Pons (tissue), 1 donor: ENCODE data around the gene MICU1.
"Not testable (repeated sequence)": the region's sequence is repeated elsewhere in the genome, so short reads cannot be mapped to it uniquely, and the experiment has no call there.

Source experiments
- DNase-seq: peaks from one replicate; pipeline ENCODE4 v3.0.0-alpha.2; 2016; ENCODE audit warnings: low spot score

Gene MICU1

GRCh38 chr10:72326665-72327603, 298.9 kb downstream of the MICU1 start:
- not testable (repeated sequence) for DNase-seq

- DNase-seq: peak; percentile 77
Observed at GRCh38 chr10:72325243-72326175, 300.4 kb downstream of the MICU1 start.

GRCh38 chr10:72323771-72324191, 302.1 kb downstream of the MICU1 start:
- DNase-seq: no peak

GRCh38 chr10:72323108-72323749, 302.6 kb downstream of the MICU1 start:
- DNase-seq: no peak

DNA sequence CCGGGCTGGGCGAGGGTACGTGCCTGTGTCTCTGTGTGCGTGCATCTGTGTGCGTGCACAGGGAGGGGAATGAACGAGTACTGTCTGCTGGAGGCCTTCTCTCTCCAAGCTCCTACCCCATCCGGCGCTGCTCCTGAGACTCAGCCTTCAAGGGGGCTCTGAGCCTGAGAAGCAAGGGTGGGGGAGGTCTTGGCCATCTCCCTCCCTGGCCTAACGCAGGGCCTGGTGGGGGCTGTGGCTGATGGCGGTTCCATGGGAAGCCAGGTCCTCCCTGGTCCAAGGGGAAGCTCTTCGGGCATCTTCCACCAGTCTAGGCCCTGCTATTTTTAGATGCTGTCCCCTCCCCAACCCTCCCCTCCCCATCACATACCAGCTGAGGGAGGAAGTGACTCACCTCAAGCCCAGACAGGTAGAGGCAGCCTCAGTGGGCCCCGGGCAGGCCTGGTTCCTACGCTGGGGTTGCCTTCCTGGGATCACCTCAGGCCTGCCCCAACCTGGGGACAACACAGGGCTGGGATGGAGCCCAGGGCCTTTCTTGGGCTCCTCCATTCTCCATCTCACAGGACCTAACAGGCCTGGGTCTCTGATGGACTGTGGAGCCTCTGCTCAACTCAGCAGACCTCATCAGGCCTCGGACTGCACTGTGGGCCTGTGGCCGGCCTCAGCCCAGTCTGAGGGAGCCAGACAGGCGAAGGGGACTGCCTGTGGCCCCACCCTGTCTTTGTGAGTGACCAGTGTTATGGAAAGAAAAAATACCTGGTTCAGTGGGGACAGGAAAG, 303.4 kb downstream of the MICU1 start:
- DNase-seq: no peak

- DNase-seq: no peak
Observed at GRCh38 chr10:72322030-72322279, 303.9 kb downstream of the MICU1 start.

- DNase-seq: no peak
Observed at GRCh38 chr10:72321248-72322029, 304.4 kb downstream of the MICU1 start.

GRCh38 chr10:72320676-72321247, 305.1 kb downstream of the MICU1 start:
- no peak for DNase-seq

DNA sequence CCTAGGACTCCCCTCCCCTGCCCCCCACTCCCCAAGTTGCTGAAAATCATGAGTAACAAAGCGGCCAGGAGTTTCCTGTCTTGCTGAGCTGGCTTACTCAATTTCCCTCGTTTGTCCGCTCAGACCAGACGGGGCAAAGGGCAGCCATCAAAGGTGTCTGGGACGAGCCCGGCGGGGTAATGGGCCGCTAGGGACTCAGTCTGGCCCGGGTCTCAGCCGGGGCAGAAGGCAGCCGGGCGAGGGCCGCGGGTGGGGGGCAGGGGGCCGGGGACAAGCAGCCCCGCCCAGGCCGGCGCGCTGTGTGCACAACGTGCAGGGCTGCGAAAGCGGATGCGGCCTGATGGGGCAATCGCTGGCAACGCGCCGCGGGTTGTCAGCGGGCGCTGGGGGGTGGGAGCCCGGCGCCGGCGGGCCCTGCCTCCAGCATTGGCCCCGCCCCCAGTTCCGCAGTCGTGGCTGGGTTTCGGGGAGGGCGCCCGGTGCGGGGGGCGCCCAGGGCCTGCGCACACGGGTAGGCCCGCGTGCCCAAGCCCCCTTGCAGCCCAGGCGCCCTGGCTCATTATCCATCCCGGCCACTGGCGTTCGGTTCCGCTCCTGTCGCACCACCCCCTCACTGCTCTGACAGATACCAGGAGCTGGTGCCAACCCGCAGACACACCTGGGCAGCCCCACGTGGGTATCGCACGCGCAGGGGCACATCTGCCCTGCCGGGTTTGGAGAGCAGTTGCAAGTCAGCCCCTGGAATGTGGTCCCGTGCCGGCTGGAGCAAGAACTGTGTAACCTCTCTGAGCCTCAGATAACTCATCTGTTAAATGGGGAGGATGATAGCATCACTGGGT, 306.2 kb downstream of the MICU1 start:
- peak; percentile 75 for DNase-seq

GRCh38 chr10:72318418-72319262, 307.2 kb downstream of the MICU1 start:
- DNase-seq: no peak
